ENCODE measurements around the gene LUZP4.
"Not testable (repeated sequence)": the region's sequence is repeated elsewhere in the genome, so short reads cannot be mapped to it uniquely, and the experiment has no call there.

Gene LUZP4, protein sequence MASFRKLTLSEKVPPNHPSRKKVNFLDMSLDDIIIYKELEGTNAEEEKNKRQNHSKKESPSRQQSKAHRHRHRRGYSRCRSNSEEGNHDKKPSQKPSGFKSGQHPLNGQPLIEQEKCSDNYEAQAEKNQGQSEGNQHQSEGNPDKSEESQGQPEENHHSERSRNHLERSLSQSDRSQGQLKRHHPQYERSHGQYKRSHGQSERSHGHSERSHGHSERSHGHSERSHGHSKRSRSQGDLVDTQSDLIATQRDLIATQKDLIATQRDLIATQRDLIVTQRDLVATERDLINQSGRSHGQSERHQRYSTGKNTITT

DNA sequence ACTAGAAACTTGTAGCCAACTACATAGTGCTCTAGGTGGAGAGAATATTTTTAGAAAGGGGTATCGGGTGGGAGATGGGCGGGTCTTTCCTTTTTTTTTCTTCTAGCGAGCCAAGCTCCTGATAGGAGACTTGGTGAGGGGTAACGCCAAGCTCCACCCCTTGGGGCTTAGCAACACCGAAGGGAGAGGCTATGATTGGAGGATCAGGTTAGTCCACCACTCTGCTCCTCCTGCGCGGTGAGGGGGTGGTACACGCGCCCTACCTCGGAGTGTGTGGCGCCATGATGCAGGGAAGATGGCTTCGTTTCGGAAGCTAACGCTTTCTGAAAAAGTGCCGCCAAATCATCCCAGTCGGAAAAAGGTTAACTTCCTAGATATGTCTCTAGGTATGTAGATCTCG lies at the start of gene LUZP4:
Gene LUZP4, plus strand, starts transcription at position 251 of the 400 bp plus-strand sequence. Its CDS starts 45 bp downstream, at position 296.
- DNase-seq (ENCODE audit: low read depth): no peak

- DNase-seq (ENCODE audit: low read depth): no peak
Observed at GRCh38 chrX:115251458-115252233, 37.9 kb upstream of the LUZP4 start.

DNA sequence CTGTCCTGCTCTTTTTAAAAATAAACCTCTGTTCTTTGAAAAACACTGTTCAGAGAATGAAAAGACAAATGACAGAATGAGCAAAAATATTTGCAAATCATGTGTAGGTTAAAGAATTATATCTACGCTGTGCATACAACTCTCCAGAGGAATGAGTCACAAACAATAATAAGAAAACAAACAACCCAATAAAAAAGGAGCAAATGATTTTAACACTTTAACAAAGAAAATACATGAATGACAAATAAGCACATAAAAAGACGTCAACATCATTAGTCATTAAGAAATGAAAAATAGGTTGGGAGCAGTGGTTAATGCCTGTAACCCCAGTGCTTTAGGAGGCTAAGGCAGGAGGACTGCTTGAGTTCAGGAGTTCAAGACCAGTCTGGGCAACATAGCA lies 34.5 kb upstream of the LUZP4 start:
- no peak for DNase-seq (ENCODE audit: low read depth)

GRCh38 chrX:115257711-115258110 lies 31.8 kb upstream of the LUZP4 start:
- no peak for DNase-seq (ENCODE audit: low read depth)

- no peak for DNase-seq (ENCODE audit: low read depth)
Observed at GRCh38 chrX:115259238-115259875, 30.2 kb upstream of the LUZP4 start.

DNA sequence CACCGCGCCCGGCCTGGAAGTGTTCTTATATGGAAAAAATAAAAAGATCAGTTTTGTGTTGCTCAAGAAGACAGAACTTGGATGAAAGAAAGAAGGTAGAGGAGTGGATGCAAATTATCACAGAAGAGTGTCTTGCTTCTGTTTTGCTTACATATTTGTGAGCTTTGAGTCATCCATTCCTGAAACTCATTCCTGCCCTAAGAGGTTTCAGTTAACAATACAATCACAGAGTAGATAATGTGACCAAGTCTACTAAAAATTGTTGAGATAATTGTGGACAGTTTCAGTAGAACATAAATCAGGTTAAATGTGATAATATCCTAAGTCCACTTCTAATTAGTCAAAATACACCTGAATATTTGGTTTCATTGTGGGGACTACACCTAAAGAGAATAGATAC lies 29.2 kb upstream of the LUZP4 start:
- no peak for DNase-seq (ENCODE audit: low read depth)

DNA sequence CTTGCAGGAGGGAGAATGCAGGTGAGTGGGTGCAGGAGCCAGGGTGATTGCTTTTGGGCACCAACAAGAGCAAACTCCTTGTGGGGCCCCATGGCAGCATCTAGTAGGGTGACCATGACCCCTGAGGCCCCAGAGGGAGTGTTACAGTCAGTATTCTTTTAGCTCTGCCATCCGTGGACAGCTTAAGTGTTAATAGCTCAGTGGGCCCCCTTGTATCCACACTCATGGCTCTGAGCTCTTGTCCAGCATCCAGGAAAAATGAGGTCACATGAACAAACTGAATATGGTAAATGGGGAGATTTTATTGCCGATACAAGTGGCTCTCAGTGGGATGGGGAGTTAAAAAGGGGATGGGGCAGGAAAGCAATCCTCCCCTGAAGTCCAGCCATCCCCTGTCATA lies 28.4 kb upstream of the LUZP4 start:
- DNase-seq (ENCODE audit: low read depth): no peak

- no peak for DNase-seq (ENCODE audit: low read depth)
Observed at GRCh38 chrX:115264009-115264408, 25.5 kb upstream of the LUZP4 start.

- no peak for DNase-seq (ENCODE audit: low read depth)
Observed at GRCh38 chrX:115266300-115266699, 23.2 kb upstream of the LUZP4 start.

DNA sequence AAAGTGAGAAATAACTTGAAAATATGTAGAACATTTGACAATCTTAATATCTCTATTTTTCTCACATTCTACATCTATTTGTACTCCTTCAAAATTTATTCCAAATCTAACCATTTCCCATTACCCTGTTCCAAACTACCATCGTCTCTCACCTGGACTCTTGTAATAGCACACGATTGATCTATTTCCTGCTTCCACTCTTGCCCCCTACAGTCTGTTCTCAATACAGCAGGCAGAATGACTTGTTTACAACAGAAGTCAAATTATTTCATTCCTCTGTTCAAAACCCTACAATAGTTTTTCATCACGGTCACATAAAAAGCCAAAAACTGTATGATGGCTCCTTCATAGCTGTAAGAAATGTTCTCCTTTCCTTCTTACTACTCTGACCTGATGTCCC lies 21.1 kb upstream of the LUZP4 start:
- DNase-seq (ENCODE audit: low read depth): no peak

DNA sequence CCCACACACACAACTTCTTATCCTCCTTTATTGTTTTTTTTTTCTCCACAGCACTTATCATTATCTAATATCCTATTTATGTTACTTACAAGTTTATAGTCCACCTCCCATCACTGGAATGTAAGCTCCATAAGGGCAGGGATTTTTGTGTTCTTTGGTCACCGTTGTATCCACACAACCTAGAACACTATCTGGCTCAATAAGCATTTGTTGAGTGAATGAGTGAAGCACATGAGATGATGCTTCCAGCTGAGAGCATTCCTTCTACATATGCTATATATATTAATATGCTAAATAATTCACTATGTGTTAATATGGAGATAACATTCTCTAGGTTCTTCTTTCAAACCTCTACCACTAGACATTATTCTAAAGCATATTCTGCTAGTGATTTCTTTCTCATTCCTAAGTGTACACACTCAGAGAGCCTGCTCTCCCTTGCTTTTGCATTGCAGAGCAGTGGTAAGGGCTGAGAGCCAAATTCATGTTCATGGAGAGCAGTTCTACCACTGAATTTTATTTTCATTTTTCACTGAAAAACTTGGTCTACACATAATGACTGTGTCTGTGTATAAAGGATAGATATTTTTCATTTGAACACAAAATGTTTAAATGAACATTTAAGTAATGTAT lies 20.3 kb upstream of the LUZP4 start:
- DNase-seq (ENCODE audit: low read depth): no peak

DNA sequence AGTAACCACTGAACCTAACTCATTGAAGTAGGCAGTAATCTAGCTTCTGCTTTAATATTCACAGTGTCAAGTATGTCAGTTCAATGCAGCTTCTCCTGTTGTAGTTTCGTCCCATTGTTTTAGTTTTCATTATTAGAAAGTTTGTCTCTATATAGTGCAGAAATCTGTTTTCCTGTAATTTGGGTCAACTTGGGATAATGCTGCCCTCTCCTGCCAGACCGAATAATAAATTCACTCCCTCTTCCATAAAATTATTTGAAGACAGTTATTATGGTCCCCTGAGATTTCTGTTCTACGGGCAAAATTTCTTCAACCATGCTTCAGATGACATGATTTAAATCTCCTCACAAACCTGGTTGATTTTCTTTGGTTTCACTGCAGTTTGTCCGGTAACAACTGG lies 4.6 kb upstream of the LUZP4 start:
- no peak for DNase-seq (ENCODE audit: low read depth)

GRCh38 chrX:115297189-115297588 lies 7.7 kb downstream of the LUZP4 start:
- no peak for DNase-seq (ENCODE audit: low read depth)

DNA sequence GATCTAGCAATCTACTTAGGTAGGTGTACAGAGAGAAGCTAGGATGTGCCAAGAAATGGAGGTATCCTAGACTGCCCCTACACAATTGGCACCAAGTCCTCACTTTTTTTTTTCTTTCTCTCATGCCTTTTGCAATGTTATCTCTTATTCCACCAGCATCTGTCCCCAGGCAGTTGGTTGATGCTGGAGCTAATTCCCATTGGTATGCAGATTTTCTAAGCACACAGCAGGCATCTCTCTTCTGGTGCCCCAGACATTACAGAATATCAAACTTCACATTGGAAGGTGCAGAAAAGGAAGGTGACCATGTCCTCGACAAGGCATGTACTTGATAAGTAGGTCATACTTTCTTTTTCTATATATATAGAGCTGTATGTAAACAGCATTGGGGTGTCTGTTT lies 21.6 kb downstream of the LUZP4 start:
- no peak for DNase-seq (ENCODE audit: low read depth)

DNA sequence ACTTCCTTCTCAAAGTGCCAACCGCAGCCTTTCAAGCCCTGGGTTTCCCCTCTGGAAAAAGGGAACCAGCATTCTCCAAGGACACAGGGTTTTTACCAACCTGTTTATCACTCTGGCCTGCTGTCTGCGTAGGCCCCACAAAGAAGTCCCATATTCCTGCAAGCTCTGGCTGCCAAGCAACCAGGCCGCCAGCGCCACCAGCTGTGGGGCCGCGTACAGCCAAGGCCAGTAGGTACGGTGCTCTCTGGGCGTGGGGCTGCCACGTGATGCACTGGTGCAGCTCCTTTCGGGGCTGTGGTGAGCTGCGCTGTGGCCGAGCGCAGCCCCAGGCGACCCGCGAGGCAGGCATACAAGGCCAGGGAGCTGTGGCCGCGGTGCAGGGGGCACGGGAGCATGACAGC lies 22.1 kb downstream of the LUZP4 start:
- no peak for DNase-seq (ENCODE audit: low read depth)

GRCh38 chrX:115318139-115318538 lies 28.6 kb downstream of the LUZP4 start:
- no peak for DNase-seq (ENCODE audit: low read depth)

DNA sequence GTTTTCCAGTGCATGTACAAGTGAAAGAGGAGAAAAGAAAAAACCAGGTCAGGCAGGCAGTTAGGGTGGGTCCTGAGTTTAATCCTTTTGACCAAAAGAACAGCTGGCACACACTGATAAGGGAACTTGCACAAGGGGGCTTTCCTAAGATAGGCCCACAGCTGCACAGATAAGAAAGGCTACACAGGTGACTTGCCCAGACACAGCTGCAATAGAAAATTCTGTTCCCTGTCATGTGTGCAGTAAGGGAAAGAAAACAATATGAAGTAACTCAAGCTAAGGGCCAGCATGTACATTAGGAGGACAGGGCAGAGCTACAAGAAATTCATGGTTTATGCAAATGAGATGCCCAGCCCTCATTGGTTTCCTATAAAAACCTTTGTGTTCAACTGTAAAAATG lies 32.9 kb downstream of the LUZP4 start:
- no peak for DNase-seq (ENCODE audit: low read depth)

GRCh38 chrX:115324194-115324593 lies 34.7 kb downstream of the LUZP4 start:
- DNase-seq (ENCODE audit: low read depth): no peak

DNA sequence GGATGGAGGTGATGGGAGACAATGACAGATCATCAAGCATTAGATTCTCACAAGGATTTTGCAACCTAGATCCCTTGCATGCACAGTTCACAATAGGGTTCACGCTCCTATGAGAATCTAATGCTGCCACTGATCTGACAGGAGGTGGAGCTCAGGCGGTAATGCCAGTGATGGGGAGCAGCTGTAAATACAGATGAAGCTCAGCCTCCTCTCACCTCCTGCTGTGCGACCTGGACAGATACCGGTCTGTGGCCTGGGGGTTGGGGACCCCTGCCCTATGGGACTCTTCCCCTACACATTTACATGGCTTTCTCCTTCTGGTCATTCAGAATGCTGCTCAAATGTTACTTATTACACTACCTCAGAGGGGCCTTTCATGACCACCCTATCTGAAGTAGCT lies 39.8 kb downstream of the LUZP4 start:
- not testable (repeated sequence) for DNase-seq (ENCODE audit: low read depth)

DNA sequence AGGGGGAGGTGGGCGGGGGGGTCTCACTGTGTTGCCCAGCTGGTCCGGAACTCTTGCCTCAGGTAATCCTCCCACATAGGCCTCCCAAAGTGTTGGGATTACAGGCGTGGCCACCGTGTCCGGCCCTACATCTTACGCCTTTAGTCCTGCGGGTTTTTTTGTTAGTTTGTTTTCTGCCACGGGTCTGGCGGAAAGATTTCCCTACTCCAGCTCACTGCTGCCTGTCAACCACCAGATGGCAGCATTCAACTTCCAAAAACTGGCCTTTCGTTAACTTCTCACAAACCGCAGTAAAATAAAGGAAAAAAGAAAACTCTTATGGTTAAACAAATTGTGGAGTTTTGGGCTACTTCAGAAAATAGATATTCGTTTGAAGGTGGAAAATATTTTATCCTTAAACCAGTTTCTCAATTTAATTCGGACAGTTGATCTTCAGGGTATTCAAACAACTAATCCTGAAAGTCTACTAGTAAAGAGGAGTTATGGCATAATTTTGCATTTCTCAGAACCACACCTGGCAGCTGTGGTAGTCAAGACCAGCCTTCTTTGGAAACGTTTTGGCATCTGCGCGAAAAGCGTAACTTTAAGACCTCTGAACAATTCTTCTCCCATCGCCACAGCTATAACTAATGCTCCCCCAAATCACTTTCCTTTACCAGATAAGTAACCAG lies 41.1 kb downstream of the LUZP4 start:
- DNase-seq (ENCODE audit: low read depth): no peak

- DNase-seq (ENCODE audit: low read depth): no peak
Observed at GRCh38 chrX:115332832-115333231, 43.3 kb downstream of the LUZP4 start.

DNA sequence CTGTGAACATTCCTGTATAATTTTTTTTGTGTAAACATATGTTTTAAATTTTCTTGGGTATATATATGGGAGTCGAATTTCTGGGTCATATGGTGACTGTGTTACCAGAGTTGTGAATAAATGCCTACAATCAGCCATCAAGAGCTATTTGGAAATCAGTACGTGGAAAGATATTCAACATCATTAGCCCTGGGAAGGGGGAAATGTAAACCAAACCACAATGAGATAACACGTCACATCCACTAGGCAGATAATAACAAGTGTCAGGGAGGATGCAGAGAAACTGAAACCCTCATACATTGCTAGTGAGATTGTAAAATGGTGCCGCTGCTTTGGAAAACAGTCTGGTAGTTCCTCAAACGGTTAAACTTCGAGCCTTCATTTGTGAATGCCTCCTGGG lies 43.9 kb downstream of the LUZP4 start:
- no peak for DNase-seq (ENCODE audit: low read depth)

All from T-helper 22 cell (primary cell).